Renal cortex interstitium (tissue), 11 donors: ENCODE results near the gene ACTL7A. TPM values are rescaled to one million over a fixed set of nuclear protein-coding genes. Genes with fewer than 3 reads are reported as not detected.
"Not testable (repeated sequence)": the region's sequence is repeated elsewhere in the genome, so short reads cannot be mapped to it uniquely, and the experiment has no call there.

Experiments used
- DNase-seq, 11 donors: peaks; one replicate each; pipeline ENCODE4 v3.0.0-alpha.2; 2013; ENCODE audit warnings: low read depth in 9 of 11, low spot score in 4 of 11; ENCODE audit errors: extremely low read depth in 1 of 11
- polyA plus RNA-seq, 3 donors: library from polyadenylated mRNA; unstranded; fragments of 120-200 nt; gene quantifications; one replicate each; pipeline ENCODE4 v1.2.1, GENCODE V29; 2013; ENCODE audit not compliant: insufficient read length in 3 of 3

ACTL7A gene
- polyA plus RNA-seq, 3 donors: not detected

DNA sequence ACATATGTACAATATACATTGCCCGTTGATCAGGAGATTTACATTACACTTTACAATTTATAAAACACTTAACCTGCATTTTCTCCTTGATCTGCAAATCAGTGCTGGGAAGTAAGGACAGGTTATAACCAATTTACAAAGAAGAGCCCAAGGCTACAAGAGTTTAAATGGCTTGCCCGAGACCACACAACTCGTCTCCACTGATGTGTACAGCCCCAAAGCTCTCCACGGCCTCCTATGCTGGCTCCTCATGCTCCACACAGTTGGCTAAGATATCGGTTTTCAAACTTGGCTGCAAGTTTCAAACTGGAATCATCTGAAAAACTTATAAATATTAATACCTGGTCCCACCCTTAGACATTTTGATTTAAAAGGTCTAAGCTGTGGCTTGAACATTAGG lies 16.6 kb upstream of the ACTL7A start:
- DNase-seq: no peak

DNA sequence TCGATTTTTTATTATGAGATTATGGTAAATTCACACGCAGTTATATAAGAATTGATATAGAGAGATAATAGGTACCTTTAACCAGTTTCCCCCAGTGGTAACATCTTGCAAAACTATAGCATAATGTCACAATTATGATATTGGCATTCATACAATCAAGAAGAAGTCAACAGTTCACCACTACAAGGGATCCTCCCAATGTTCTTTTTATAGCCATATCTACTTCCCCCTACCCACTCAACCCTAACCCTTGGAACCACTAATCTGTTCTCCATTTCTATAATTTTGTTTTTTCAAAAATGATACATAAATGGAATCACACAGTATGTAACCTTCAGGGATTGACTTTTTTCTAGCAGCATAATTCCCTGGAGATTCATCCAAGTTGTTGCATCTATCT lies 16.1 kb upstream of the ACTL7A start:
- DNase-seq: no peak

DNA sequence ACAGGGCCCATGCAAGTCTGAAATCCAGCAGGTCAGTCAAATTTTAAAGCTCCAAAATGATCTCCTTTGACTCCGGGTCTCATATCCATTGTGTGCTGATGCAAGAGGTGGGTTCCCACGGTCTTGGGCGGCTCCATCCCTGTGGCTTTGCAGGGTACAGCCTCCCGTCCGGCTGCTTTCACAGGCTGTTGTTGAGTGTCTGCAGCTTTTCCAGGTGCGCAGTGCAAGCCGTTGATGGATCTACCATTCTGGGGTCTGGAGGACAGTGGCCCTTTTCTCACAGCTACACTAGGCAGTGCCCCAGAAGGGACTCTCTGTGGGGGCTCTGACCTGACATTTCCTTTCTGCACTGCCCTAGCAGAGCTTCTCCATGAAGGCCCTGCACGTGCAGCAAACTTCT lies 13.8 kb upstream of the ACTL7A start:
- not testable (repeated sequence) for DNase-seq

DNA sequence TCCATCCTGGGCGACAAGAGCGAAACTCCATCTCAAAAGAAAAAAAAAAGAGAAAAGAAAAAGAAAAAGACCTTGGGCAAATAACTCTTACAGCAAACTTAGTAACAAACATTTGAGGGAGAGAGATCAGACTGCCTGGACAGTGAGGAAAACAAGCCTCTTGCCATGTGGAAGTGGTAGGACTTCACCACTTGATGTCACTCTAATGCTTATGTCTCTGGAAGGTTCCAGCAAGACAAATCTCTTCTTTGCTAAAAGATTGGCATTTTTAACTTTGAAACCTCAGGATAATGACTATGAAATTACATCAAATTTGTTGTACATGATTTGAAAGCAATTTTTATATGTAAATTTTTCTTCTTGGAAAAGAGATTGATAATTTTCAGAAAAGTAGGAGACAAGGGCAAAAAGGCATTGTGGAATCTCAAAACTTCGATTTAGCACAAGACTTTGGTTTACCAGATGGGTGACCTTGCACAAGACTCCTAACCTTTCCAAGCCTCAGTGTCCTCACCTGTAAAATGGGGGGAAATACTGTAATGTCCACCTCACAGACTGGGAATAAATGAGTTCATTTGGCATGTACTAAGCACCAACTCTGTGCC lies 11.7 kb upstream of the ACTL7A start:
- DNase-seq: no peak

DNA sequence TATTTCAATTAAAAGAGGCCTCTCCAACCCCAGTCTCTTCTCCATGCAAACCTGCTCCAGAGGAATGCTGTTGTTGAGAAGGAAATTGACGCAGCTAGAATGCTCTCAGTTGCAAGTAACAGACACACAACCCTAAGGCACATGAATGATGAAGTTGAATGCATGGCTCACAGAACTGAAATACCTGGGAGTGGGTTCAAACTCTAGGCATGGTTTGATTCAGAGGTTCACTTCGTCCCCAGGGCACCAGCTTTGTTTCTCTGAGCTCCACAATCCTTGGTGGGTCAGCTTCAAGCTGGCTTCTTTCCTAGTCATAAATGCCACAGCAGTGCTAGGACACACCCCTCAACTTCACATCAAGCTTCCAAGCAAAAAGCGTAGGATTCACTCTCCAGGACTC lies 10.9 kb upstream of the ACTL7A start:
- DNase-seq: no peak

DNA sequence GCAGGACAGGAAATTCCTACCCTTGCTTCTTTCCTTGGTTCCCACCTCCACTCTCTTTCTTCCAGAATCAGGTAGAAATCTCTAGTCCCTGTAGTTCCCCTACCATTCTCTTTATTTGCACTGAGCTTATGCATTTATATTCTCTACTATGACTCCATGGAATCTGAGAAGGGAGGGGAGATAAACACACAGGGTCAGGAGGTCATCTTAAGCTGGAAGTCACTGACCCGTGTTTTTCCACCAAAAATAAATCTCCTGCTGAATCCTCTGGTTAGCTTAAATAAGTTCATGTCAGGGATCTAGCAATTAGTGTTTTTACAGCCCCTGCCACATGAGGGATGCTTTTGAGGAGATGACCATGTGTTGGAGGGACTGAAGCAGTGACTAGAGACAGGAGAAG lies 10.0 kb upstream of the ACTL7A start:
- DNase-seq: peak in 5 of 11 donors; percentile 4 to 22 (median 9)

DNA sequence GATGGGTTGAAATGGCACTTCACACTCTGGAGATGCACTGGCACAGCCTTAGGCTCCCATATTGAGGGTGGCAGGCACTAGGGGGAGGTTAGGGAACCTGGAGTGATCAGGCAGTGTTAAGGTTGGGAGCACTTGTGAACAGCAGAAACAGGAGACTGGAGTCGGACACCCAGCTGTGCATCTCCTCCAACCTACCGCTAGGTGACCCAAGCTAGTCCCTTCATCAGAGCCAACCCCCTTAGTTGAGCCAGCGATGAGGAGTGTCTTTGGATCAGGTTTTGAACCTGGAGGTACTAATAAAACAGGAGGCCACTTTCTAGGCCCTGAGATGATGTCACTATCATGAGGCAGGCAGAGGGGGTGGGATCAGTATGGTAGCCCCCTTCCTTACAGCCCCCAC lies 8.0 kb upstream of the ACTL7A start:
- DNase-seq: no peak

DNA sequence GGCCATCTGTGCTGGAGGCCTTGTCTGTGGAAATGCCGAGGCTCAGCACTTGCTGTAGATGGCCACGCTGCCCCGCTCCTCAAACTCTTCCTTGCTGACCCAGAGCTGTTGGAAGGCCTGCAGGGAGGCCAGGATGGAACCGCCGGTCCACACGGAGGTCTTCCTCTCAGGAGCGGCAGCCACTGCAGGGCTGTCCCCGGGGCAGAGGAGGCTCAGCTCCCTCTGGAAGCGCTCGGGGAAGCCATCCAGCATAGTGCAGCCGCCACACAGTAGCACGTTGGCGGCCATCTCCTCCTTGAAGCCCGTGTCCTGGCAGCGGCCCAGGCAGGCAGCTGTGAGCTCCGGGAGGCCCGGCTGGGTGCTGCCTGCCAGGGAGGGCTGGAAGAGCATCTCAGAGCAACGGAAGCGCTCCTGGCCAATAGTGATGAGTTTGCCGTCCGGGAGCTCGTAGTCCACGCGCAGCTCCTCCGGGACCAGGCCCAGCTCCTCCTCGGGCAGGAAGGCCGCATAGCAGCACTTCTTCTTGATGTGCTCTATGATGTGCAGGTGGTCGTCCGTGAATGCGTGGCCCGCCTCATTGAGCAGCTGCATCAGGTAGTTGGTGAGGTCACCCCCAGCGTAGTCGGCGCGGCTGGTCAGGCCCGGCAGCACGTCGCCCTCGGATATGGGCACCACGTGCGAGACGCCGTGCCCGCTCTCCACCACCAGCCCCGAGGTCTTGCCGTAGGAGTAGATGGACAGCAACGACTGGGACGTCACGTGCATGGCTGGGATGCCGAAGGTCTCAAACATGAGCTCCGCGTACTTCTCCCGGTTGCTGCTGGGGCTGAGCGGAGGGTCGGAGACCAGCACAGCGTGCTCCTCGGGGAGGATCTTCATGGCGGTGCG lies 7.2 kb upstream of the ACTL7A start:
- DNase-seq: no peak

DNA sequence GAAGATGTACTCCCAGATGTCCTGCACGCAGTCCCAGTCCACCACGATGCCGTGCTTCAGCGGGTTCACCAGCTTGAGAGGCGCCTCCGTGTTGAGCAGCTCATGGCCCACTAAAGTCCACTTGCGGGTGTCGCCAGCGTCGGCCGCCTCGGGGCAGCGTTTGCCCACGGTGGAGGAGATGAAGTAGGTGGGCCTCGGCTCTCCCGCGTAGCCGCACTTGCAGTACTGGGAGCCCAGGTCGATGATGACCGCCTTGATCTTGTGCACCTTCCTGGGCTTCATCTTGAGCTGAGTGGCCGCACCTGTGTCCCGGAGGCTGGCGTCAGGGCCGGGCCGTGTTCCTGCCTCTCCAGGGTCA lies 6.6 kb upstream of the ACTL7A start:
- DNase-seq: no peak

DNA sequence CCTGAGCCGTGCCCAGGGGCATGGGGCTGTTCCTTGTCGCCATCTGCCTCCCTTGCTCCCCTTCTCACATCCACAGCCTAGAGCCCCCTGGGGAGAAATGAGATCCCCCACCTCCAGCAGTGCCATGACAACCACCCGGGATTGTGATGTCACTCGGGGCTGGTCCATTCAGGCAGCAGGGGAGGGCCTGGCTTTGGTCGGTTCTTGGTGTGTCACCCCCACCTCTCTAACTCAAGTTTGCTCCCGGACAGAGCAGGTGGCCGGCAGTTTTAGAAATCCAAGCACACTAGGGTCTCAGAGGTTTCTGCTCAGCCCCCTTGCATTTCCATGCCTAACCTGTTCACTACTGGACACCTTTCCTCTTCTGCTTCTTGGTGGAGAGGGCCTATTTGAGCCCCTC lies 6.2 kb upstream of the ACTL7A start, which contains the start of gene ACTL7B:
Gene ACTL7B, minus strand, starts transcription at position 99 of the 400 bp plus-strand sequence. Its CDS starts 56 bp downstream, at position 43.
- no peak for DNase-seq

DNA sequence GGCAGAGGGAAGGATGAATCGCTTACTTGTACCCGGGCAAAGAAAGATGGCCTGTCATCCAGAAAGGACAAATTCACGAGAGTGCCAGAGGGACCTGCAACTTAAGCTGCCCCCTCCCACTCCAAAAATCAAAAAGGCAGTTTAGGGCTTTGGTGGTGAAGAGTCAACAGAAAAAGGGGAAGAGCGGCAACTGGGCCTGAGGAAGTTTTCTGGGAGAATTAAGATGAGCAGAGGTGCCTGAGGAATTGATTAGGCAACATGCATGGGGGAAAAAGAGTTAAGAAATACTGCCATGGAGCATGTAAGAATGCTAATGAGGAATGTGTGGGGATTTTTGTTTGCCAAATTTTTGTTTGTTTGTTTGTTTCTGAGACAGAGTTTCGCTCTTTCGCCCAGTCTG lies 4.5 kb upstream of the ACTL7A start:
- DNase-seq: no peak

DNA sequence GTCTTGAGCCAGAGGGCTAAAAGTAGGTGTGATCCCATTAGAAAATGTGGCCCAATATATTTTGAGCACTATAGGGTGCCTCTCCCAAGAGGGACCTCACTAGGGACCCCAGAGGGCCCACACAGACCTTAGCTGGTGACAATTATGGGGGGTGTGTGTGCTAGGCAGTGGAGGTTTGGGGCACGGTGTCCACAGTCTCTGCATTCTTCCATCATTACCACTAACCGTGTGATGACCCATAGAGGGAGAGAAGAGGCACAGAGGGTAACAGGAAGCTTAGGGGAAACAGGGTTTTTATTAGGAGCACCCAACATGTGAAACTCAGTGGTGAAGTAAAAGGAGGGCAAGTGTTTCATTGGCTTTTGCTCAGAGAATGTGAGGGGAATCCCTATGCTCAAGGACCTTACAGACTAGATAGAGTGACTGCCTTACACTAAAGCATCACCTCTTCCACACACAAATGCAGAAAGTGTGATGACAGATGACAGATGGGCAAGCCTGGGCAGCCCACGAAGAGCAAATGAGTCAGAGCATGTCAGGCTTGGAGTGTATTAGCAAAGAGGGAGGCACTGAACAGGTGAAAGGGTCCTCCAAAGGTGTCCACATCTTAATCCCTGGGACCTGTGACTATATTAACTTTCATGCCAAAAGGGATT lies 2.5 kb upstream of the ACTL7A start:
- no peak for DNase-seq

DNA sequence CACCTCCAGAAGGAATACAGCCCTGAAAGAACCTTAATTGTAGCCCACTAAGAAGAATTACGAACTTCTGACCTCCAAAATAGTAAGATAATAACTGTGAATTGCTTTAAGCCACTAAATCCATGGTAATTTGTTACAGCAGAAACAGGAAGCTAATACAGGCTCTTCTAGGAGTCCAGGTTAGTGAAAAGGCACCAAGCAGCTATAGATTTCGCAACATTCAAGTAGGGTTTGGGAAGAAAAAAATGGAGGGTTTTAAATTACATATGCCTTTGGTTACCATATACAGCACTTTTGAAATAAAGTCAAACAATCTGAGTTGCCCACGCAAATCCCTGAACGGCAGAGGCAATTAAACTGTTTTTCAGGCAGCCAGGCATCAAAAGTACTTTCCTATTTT lies 1.7 kb upstream of the ACTL7A start:
- DNase-seq: no peak

DNA sequence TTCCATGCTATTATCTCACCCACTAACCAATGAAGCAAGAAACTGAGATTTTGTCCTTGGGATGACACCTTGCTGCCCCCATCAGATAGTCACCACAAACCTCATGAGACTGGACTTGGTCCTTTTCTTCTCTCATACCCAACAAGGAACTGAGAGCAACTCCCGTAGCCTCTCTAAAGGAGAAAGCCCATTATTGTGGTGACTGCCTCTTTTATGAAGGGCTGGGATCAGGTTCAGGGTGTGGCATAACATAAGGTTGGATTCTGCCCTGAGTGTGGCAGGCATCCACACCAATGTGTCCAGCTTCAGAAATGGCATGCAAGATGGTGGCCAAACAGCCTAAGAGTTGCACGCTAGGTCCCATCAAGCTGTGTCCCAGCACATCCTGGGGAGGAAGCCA lies 1.3 kb upstream of the ACTL7A start:
- DNase-seq: no peak

DNA sequence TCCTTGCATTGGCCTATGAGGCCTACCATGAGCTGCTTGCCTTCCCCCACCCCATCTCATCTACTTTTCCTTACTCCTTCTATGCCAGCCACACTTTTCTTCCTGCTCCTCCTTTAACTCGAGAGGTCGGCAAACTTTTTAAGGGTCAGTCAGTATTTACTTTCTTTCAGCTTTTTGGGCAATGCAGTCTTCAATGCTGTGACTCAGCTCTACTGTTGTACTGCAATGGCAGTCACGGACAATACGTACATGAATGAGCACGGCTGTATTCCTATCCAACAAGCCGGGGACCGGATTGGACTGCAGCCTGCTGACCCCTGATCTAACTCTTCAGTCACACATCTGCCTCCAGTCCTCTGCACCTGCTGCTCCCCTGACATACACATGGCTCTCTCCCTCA lies 602 bp upstream of the ACTL7A start:
- no peak for DNase-seq

DNA sequence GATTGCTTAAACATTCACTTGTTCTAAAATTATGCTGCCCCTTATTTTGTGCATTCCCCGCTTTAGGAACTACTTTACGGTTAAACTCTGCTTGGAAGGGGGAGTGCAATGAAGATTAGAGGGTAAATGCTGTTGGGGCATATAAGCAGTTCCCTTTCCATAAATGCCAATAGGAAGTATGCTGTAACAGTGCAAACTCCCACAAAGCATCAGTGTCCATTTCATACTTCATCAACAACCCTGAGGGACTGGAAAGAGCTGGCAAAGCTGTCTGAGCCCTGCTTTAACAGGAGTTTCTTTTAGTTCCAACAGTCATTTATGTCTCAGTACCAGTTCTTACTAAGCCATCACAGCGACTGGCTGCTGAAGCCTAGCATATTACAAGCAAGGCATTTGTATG lies 1.8 kb downstream of the ACTL7A start:
- no peak for DNase-seq

DNA sequence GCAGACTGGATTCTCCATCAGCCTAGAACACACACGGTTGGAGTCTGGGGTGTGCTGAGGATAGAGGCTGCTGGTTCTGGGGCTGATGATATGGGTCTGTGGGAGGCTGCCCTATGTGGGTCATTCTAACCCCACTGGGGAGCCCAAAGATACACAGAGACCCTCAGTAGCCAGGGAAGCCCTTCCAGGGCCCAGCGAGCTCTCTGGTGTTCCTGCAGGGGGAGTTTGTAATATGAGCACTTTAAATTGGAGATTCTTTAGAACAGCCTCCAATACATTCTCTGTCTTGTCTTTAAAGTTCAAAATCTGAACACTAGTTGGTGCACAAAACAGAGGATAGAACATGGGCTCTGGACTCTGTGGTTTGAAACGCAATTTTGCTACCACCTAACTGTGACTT lies 2.4 kb downstream of the ACTL7A start:
- no peak for DNase-seq

DNA sequence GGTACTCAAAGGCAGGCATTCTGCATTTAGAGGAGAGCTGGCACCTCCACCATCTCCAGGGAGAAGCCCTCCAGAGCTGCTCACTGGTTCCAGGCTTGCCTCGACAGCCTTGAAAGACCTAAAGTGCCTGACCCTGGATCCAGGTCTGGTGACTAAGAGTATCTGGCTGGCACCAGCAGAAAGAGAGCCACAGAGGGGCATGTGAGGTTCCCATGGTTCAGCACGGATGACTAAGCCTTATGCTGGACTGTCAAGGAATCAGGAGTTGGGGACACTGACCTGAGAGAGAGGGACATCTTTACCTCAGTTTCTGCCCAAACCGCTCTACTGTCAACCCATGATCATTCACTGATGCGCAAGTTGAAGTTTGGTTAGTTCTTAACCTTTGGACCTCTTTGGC lies 3.0 kb downstream of the ACTL7A start:
- DNase-seq: no peak

DNA sequence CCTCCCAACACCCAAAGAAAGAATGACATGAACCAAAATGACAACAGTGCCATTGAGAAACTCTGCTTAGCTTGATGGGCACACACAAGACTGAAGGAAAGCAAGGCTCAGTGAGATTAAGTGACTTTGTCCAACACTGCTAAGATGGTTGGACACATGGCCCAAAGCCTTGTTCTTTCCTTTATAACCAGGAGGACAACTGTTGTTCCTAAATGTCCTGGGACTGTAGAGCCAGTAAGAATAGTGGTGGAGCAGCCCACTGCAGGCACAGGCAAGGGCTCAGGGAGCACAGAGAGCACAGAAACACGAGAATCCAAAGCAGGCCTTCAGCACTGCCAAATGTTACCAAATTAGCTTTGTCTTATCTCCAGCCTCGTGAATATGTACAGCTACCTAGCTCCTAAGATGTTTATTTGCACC lies 3.9 kb downstream of the ACTL7A start:
- no peak for DNase-seq

DNA sequence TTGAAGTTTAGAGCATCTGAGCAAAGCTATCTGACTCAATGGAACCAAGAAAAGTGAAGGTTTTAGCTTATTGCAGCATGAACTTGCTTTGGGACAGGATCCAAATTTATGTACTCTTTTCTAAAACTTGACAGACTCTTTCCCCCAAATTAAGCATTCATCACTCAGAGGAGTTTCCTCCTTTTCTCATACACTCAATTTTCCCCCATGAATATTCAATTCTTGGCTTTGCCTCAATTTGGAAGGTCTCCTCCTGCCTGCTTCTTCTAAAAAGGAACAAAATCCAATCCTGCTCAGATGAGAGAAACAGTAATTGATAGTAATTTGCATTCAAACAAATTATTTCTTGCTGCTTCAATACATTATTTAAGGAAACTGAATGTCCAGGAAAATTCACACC lies 5.0 kb downstream of the ACTL7A start:
- no peak for DNase-seq
